ENCODE measurements around the gene DIPK1B.

DIPK1B gene

DNA sequence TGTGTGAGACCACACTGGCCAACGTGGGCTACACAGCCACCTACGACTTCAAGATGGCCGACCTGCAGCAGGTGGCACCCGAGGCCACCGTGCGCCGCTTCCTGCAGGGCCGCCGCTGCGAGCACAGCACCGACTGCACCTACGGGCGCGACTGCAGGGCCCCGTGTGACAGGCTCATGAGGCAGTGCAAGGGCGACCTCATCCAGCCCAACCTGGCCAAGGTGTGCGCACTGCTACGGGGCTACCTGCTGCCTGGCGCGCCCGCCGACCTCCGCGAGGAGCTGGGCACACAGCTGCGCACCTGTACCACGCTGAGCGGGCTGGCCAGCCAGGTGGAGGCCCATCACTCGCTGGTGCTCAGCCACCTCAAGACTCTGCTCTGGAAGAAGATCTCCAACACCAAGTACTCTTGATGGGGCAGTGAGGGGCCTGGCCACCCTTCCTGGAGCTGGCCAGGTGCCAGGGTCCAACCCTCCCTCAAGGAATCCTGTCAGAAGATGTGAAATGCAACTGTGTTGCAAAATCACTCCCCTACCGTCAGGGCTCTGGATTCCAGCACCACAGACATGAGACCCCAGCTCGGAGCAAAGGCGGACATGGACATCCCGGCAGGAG is 11.1 kb downstream of the DIPK1B start:
- no peak for DNase-seq (ENCODE audit: low read depth)
- TF ChIP-seq, protein P1, sequence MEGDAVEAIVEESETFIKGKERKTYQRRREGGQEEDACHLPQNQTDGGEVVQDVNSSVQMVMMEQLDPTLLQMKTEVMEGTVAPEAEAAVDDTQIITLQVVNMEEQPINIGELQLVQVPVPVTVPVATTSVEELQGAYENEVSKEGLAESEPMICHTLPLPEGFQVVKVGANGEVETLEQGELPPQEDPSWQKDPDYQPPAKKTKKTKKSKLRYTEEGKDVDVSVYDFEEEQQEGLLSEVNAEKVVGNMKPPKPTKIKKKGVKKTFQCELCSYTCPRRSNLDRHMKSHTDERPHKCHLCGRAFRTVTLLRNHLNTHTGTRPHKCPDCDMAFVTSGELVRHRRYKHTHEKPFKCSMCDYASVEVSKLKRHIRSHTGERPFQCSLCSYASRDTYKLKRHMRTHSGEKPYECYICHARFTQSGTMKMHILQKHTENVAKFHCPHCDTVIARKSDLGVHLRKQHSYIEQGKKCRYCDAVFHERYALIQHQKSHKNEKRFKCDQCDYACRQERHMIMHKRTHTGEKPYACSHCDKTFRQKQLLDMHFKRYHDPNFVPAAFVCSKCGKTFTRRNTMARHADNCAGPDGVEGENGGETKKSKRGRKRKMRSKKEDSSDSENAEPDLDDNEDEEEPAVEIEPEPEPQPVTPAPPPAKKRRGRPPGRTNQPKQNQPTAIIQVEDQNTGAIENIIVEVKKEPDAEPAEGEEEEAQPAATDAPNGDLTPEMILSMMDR (conservative IDR thresholded peaks at IDR 0.05; ENCODE audit: low read depth, low read length): no peak
- no peak overlapping the region for H3K4me3 ChIP-seq (ENCODE audit: low read length)

DNA sequence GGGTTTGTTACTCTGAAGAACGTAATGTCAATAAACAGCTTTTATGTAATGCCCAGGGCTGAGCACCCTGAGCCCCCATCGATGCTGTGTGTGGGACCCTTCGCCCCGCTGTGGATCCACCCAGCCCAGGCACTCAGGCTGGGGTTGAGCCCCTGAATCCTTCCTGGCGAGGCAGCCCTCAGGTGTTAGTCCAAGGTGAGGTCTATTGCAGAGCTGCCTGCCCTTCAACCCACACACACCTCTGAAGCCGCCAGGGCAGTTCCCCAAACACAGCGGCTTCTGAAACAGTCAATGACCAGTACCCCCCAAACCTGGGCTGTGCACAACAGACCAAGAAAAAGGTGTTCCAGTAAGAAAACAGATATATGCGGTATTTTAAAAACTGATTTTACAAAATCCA is 11.6 kb downstream of the DIPK1B start:
- TF ChIP-seq, protein P1 (conservative IDR thresholded peaks at IDR 0.05; ENCODE audit: low read depth, low read length): no peak
- no peak for DNase-seq (ENCODE audit: low read depth)
- H3K4me3 ChIP-seq (ENCODE audit: low read length): no peak overlapping the region

DNA sequence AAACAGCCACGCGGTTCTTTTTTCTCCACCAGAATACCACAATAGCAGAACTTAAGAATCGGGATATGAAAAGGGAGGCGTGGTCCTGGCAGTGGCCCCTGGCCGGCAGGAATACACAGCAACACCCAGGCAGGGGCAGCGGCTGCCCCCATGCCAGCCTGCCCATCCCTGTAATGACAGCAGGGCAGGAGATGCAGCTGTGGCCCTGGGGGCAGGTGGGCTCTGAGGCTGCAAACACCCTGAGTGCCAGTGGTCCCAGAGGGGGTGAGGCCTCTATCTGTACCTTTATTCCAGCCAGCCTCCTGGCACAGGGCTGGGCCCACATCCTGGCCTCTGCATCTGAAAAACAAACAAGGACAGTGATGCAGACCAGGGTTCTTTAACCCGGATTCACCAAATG is 12.4 kb downstream of the DIPK1B start:
- TF ChIP-seq, protein P1 (conservative IDR thresholded peaks at IDR 0.05; ENCODE audit: low read depth, low read length): no peak
- no peak overlapping the region for H3K4me3 ChIP-seq (ENCODE audit: low read length)
- DNase-seq (ENCODE audit: low read depth): no peak

DNA sequence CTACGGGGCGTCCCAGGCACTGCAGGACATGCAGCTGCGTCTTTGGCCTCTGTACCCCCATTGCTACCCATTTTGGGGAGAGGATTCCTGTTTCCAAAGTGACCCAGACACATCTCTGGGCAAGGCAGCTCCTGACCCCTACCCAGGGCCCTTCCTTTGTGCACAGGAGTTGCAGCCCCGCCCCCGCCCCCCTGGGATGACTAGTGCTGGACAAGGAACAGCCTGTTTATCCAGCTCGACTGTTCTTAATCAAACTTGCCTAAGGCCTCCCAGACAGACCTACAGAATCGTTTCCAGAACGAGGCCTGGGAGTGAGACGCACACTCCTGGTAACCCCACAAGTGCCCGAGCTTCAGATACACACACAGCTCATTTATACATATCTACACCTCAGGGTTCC is 13.2 kb downstream of the DIPK1B start:
- TF ChIP-seq, protein P1 (conservative IDR thresholded peaks at IDR 0.05; ENCODE audit: low read depth, low read length): no peak
- peak overlapping the region; percentile 97 for H3K4me3 ChIP-seq (ENCODE audit: low read length)
- no peak for DNase-seq (ENCODE audit: low read depth)

DNA sequence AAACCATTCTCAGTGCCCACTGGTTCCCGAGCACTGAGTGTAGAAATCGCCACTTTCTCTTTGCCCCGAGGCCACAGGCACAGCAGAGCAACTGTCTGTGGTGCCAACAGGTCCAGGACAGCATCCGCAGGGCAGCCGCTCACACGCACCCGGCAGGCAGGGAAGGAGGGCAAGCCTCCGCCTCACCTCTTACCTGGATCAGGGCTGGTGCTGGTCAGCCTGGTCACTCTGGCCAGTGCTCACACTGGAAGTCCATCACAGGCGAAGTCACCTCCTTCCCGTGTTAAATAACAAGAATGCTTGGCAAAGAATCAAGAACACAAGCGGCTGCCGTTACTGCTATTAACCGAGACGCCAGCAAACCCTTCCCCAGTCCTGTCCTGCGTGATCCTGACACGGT is 13.7 kb downstream of the DIPK1B start:
- TF ChIP-seq, protein P1 (conservative IDR thresholded peaks at IDR 0.05; ENCODE audit: low read depth, low read length): no peak
- no peak for DNase-seq (ENCODE audit: low read depth)
- H3K4me3 ChIP-seq (ENCODE audit: low read length): peak overlapping the region; percentile 97

DNA sequence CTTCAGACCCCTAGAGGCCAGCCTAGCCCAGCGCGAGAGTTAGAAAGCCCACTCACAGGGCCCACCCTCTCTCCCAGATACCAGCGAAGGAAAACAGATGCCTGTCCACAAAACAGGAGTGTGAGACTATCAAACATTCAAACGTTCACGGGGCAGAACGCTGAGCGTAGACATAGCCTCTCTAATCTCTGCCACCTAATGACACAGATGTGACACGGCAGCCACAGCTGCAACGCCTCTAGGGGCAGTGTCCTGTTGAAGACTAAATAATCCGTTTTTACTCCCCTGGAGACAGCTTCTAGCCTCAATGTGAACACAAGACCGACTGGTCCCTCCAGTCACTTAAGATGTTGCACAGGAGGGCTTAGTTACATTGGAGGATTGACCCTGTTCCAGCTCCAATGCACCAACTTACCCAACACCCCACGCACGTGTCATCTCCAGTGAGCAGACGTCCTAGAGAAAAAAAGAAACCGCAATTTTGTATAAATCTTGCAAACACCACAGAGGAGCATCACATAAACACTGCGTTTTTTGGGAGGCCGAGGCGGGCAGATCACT is 14.3 kb downstream of the DIPK1B start:
- TF ChIP-seq, protein P1 (conservative IDR thresholded peaks at IDR 0.05; ENCODE audit: low read depth, low read length): peak; percentile 52
- no peak for DNase-seq (ENCODE audit: low read depth)
- H3K4me3 ChIP-seq (ENCODE audit: low read length): peak overlapping the region; percentile 97

DNA sequence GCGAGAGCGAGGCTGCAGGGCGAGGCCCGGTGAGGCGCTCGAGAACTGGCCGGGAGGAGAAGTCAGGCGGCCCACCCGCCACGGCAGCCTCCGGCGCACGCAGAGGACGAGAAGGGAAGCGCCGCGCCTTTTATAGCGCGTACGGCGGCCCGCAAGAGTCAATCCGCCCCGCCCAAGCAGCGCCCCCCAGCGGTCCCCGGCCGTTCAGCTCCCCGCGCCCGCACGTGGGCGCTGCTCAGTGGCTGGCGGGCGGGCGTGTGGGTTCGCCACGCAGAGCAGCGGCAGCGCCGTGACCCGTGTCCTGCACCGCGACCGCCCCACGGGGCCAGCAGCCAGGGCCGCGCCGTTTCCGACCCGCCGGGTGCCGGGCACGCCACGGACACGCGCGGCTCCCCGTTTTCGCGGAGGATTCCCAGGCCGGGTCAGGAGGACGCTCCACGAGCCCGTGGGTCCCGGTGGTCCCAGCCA is 15.7 kb downstream of the DIPK1B start:
- peak; percentile 34 for DNase-seq (ENCODE audit: low read depth)
- TF ChIP-seq, protein P1 (conservative IDR thresholded peaks at IDR 0.05; ENCODE audit: low read depth, low read length): peak; percentile 66
- H3K4me3 ChIP-seq (ENCODE audit: low read length): peak overlapping the region; percentile 97
